Type B pancreatic cell (in vitro differentiated cells): ENCODE data around the gene DOCK2. TPM values are rescaled to one million over a fixed set of nuclear protein-coding genes. Genes with fewer than 3 reads are reported as not detected.

Experiments
- DNase-seq: peaks from one replicate; pipeline ENCODE4 v3.0.0; 2021; ENCODE audit warnings: mixed read lengths; ENCODE audit not compliant: unreplicated experiment; ENCODE audit errors: extremely low spot score
- H3K27ac Mint-ChIP-seq: 2 replicates; pipeline ENCODE4 v1.8.0; 2021; ENCODE audit warnings: mild to moderate bottlenecking, mixed read lengths
- H3K27me3 Mint-ChIP-seq: 2 replicates; pipeline ENCODE4 v1.8.0; 2021; ENCODE audit warnings: mixed read lengths
- H3K36me3 Mint-ChIP-seq: 2 replicates; pipeline ENCODE4 v1.8.0; 2021; ENCODE audit warnings: mixed read lengths
- H3K4me1 Mint-ChIP-seq: one replicate; pipeline ENCODE4 v1.8.0; 2021; ENCODE audit warnings: mixed read lengths; ENCODE audit not compliant: unreplicated experiment
- H3K4me3 Mint-ChIP-seq: 2 replicates; pipeline ENCODE4 v1.8.0; 2021; ENCODE audit warnings: mild to moderate bottlenecking, mixed read lengths
- H3K9me3 Mint-ChIP-seq: 2 replicates; pipeline ENCODE4 v1.8.0; 2021; ENCODE audit warnings: mixed read lengths
- total RNA-seq: library from RNA; stranded (reverse); gene quantifications from 2 replicates; pipeline ENCODE4 v1.2.1, GENCODE V29; 2021; ENCODE audit warnings: low replicate concordance
- TF ChIP-seq, protein P1 (sequence below): fragments of 200-600 bp; sonication (generic); conservative IDR thresholded peaks from 2 replicates; pipeline ENCODE4 v1.5.0; 2021; ENCODE audit warnings: antibody characterized with exemption, mild to moderate bottlenecking

DOCK2 gene
- total RNA-seq, 1 donor from 2014 or later = 0.82 TPM

- TF ChIP-seq, protein P1, sequence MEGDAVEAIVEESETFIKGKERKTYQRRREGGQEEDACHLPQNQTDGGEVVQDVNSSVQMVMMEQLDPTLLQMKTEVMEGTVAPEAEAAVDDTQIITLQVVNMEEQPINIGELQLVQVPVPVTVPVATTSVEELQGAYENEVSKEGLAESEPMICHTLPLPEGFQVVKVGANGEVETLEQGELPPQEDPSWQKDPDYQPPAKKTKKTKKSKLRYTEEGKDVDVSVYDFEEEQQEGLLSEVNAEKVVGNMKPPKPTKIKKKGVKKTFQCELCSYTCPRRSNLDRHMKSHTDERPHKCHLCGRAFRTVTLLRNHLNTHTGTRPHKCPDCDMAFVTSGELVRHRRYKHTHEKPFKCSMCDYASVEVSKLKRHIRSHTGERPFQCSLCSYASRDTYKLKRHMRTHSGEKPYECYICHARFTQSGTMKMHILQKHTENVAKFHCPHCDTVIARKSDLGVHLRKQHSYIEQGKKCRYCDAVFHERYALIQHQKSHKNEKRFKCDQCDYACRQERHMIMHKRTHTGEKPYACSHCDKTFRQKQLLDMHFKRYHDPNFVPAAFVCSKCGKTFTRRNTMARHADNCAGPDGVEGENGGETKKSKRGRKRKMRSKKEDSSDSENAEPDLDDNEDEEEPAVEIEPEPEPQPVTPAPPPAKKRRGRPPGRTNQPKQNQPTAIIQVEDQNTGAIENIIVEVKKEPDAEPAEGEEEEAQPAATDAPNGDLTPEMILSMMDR = no peak
- Mint-ChIP-seq H3K9me3 (no peaks in the 10 kb centered on the region), H3K4me3 (no peak overlapping the region), H3K27ac (no peak overlapping the region), H3K27me3 (peaks cover 11% of the 10 kb centered on the region), H3K36me3 (no peaks in the 10 kb centered on the region), H3K4me1 (peaks cover 4% of the 10 kb centered on the region)
- no peak for DNase-seq
Observed at GRCh38 chr5:169667896-169668674, 31.0 kb downstream of the DOCK2 start.

- Mint-ChIP-seq H3K27ac (no peak overlapping the region), H3K27me3 (peaks cover 11% of the 10 kb centered on the region), H3K9me3 (no peaks in the 10 kb centered on the region)
Observed at GRCh38 chr5:169668732-169669131, 31.7 kb downstream of the DOCK2 start.

DNA sequence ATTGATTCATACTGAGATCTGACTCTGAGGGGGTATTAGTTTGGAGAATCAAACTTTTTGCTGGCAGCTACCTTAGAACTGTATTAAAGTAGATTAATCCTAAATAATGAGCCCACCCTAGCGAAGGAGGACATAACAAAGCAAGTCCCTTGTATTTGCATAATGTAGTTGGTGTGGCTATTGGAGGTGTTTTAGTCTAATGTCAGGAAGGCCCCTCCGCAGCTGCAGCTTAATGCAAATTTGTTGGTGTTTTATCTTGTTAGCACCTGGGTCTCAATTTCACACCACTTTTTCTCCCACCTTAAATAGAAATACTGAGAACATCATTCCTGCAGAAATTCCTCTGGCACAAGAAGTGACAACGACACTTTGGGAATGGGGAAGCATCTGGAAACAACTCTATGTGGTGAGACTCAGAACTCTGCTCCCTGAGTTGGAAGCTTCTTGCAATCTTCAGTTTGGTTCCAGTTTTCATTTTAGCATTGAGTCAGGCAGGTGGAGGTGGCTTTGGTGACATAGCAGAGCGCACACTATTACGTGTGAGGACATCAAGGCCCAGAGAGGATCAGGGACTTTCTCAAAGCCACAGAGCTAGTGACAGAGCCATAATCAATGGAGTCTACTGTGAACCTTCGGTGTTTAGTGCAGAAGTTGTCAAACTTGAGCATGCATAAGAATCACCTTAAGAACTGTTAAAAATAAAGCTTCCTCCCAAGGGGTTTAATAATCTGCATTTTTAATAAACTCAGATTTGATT, 33.9 kb downstream of the DOCK2 start:
- no peaks in the 10 kb centered on the region for H3K36me3 Mint-ChIP-seq
- H3K27me3 Mint-ChIP-seq = peaks cover 15% of the 10 kb centered on the region
- H3K9me3 Mint-ChIP-seq = no peaks in the 10 kb centered on the region
- peaks cover 4% of the 10 kb centered on the region for H3K4me1 Mint-ChIP-seq
- TF ChIP-seq, protein P1 = no peak
- H3K27ac Mint-ChIP-seq = no peak overlapping the region
- DNase-seq = no peak
- H3K4me3 Mint-ChIP-seq = no peak overlapping the region

More at GRCh38 chr5:169668732-169669131, 31.7 kb downstream of the DOCK2 start:
- H3K4me3 Mint-ChIP-seq = no peak overlapping the region
- DNase-seq = no peak
- TF ChIP-seq, protein P1 = no peak
- H3K36me3 Mint-ChIP-seq = no peaks in the 10 kb centered on the region
- H3K4me1 Mint-ChIP-seq = peaks cover 4% of the 10 kb centered on the region

- TF ChIP-seq, protein P1 = no peak
- no peak for DNase-seq
- H3K27me3 Mint-ChIP-seq = peaks cover 15% of the 10 kb centered on the region
- no peaks in the 10 kb centered on the region for H3K4me1 Mint-ChIP-seq
- H3K4me3 Mint-ChIP-seq = no peak overlapping the region
- no peaks in the 10 kb centered on the region for H3K36me3 Mint-ChIP-seq
- no peak overlapping the region for H3K27ac Mint-ChIP-seq
- no peaks in the 10 kb centered on the region for H3K9me3 Mint-ChIP-seq
Observed at GRCh38 chr5:169682026-169682425, 45.0 kb downstream of the DOCK2 start.

GRCh38 chr5:169686137-169686536, 49.1 kb downstream of the DOCK2 start:
- H3K27ac Mint-ChIP-seq = no peak overlapping the region
- TF ChIP-seq, protein P1 = no peak
- H3K9me3 Mint-ChIP-seq = no peaks in the 10 kb centered on the region
- H3K27me3 Mint-ChIP-seq = peaks cover 32% of the 10 kb centered on the region
- no peak overlapping the region for H3K4me3 Mint-ChIP-seq
- no peaks in the 10 kb centered on the region for H3K36me3 Mint-ChIP-seq
- no peak for DNase-seq
- H3K4me1 Mint-ChIP-seq = no peaks in the 10 kb centered on the region
